ENCODE data around the gene SHB.

Gene SHB

DNA sequence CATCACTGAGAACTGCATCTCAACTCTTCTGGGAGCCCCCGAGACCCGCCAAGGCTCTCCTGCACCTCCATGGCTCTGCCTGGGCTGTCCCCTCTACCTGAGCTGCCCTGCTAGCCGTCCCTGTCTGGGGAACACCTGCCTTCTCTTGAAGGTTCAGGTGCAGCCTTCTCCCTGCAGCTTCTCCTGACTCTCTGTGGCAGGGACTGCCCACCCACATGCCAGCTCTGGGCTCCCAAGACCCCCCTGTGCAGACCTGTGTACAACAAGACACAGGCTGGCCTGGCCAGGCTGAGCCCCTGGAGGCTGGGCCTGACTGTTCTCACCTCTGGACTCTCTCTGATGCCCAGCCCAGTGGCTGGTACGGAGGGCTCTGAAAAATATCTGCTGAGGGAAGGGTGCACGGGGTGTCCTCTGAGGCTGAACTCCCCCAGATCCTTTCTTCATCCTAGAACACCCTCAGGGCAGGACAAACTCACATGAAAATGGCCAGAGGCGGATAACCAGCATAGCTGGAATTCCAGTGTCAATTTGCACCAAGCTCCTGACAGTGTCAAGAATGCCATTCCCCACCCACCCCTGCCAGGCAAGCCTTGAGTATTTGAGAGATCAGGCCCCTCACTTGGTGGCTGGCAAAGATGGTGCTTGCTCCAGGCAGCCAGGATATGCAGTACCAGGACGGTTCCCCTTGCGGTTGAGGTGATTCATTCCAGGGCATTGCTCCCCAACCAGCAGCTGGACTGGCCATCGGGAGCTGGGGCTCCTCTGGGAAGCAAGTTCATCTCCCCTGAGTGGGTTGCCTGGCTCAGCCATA, 124.2 kb downstream of the SHB start:
- DNase-seq = no peak

DNA sequence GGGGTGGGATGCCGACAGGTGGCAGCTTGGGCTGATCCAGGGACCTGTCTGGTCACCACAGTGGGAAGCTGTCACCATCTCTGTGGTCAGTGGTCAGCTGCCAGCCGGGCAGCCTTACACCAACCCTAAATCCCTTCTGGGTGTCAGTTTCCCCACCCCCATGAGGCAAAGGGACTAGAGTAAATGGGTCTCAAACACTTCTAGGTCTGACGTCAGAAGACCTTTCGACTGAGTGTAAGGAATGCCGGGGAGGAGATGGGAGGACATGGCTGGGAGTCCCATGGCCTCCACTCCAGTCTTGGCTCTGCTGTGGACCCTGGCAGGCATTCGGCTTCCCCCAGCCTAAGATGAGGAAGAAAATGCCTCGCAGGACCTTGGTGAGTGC, 124.8 kb downstream of the SHB start:
- DNase-seq = no peak

- no peak for DNase-seq
Observed at GRCh38 chr9:37943345-37944265, 125.4 kb downstream of the SHB start.

GRCh38 chr9:37942621-37943344, 126.2 kb downstream of the SHB start:
- DNase-seq = no peak

DNA sequence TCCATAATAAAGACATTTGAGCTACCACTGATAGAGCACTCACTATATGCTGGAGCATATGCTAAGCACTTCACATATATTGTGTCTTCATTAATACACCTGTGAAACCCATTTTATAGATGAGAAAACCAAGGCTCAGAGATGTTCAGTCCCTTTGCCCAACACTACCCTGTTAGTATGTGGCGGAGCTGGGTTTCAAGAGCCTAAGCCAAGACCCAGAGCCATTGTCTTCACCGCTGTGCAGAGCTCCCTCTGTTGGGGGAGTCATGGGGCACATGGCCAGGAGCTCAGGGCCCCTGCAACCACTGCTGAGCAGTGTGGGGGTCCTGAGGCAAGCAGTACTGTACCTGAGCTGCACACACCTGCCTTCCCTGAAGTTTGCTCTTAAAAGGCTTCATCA, 127.8 kb downstream of the SHB start:
- DNase-seq = no peak

DNA sequence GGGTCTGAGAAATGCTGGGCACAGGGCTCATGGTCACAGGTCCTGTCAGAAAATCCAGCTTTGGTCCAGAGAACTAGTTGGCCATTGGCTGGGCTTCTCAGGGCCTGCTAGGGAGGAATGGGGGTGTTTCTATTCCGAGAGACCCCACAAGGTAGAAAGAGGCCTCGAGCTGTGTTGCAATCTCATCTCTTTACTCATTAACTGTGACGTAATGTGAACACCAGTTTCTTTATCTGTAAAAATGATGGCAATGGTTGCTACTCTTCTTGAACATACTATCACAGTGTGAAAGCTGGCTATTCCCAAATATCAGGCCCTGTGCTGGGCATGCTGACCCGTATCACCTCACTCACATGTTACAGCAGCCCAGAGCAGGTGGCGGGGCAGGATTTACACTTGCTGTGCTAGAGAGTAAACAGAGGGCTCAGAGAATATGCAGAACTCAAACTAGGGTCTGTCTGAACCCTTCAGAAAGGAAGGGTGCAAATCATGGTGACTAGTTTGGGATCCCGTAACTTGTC, 129.4 kb downstream of the SHB start:
- no peak for DNase-seq

DNA sequence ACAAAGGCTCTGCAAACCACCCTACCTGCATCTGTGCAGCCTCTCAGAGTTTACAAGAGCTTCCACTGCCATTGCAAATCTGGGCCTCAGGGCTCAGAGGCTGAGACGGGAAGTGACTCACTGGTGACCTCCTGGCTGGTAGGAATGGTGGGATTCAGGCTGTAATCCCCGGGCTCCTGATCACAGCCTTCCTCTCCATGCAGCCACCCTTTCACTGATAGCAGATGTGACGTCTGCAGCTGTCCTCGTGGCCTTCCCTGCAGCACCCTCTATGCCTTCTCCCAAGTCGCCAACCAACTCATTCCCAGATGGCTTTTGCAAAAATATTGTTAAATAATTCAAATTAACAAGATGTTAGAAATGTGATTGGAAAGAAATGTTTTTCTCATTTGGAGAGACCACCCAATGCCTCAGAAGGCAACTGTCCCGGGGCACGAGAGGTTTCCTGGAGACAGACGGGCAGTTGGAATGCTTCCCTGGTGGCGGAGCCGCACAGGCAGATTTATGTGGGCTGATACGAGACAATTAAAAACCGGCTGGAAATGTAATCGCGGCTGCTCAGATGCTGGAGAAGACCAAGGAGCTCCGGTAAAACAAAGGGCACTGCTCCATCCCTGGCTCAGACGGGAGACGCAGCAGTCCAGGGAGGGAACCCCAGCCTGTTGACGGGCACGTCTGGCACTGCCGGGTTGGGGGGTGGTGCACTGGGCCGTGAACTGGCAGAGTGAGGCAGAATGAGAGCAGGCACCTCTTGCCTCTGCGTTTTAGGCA, 130.7 kb downstream of the SHB start:
- DNase-seq = no peak

GRCh38 chr9:37937366-37937765, 131.7 kb downstream of the SHB start:
- no peak for DNase-seq

DNA sequence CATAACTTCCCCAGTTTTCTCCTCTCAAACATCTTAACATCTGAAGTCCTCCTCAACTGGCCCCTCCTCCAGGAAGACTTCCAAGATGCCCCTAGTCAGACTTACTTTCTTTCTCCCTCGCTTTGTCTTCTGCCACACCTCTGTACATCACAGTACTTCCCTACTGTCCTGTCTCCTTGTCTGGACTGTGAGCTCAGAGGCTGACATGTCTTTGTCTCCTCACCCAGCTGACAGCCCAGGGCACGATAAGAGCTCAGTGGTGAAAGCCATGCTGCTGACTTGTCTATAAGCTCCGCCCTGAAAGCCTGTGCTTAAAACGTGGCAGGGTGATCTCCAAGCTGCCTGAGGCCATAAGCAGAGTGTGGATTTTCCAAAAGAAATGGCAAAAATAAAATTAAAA, 132.1 kb downstream of the SHB start:
- no peak for DNase-seq

DNA sequence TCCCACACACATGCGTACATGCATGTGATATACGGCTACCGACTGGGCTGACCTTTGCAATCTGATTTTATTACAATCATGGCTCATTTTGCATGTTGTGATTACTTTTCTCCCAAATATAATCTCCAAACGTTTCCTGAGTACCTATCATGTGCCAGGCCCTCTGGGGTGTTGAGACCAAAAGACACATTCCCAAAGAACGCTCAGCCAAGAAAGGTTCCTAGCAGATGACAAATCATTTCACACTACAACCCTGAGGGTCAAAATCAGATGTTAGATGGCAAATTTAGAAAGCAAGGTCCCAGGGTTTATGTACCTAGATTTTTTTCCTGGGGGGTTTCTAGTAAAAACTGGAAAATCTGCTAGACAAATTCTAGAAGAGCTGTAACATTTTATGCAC, 132.7 kb downstream of the SHB start:
- no peak for DNase-seq

DNA sequence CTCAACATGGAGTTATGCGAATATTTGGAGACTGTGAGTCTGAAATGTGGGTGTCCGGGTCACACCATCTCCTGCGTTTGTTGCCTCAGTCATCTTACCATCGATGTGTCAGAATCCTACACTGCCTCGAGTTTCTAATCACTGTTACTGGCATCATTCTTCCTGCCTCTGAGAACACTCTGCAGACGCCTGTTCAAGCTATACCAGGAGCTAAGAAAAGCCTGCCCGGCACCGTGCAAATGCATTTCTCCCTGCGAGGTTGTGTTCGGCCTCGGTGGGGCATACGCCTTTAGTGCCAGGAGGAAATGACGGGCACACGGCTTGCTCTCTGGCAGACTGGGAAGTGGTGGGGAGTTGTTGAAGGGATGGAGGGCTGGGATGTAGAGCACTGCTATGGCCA, 133.9 kb downstream of the SHB start:
- DNase-seq = no peak

- no peak for DNase-seq
Observed at GRCh38 chr9:37931592-37931991, 137.4 kb downstream of the SHB start.

DNA sequence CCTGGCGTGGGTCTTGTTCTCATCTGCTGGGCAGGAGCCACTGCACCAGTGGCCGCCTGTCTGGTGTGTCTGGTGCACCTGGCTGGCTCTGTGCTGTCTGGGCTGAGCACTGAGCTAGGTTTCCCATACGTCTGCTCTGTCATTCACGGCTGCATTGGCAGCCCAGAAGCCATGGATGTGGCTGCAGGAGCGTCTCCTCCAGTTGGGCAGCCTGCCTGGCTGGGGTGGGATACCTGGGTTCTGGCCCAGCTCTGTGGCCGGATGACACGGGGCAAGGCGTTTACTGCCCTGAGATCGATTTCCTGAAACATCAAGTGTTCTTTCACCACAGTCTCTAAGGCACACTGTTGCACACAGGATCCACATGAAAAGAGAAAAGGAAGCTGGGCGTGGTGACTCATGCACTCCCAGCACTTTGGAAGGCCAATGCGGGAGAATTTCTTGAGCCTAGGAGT, 139.6 kb downstream of the SHB start:
- no peak for DNase-seq

- DNase-seq = no peak
Observed at GRCh38 chr9:37928552-37929430, 140.2 kb downstream of the SHB start.

GRCh38 chr9:37927601-37928551, 141.2 kb downstream of the SHB start:
- DNase-seq = no peak

GRCh38 chr9:37927132-37927531, 141.9 kb downstream of the SHB start:
- DNase-seq = no peak

DNA sequence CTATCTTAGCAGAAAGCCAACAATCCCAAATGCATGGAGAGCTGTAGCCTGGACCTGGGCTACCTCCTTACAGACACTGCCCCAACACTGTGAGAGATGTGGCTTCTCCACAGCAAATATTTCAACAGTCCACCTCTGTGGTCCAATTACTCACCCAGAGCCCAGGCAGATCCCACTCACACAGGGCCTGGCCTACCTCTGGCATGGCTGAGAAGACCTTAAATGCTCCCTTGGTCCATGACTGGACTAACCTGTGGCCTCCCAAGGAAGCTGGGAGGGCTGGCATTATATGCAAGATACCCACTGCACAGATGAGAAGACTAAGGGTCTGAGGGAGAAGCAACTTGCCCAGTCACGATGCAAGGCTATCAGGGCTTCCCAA, 142.3 kb downstream of the SHB start:
- no peak for DNase-seq

DNA sequence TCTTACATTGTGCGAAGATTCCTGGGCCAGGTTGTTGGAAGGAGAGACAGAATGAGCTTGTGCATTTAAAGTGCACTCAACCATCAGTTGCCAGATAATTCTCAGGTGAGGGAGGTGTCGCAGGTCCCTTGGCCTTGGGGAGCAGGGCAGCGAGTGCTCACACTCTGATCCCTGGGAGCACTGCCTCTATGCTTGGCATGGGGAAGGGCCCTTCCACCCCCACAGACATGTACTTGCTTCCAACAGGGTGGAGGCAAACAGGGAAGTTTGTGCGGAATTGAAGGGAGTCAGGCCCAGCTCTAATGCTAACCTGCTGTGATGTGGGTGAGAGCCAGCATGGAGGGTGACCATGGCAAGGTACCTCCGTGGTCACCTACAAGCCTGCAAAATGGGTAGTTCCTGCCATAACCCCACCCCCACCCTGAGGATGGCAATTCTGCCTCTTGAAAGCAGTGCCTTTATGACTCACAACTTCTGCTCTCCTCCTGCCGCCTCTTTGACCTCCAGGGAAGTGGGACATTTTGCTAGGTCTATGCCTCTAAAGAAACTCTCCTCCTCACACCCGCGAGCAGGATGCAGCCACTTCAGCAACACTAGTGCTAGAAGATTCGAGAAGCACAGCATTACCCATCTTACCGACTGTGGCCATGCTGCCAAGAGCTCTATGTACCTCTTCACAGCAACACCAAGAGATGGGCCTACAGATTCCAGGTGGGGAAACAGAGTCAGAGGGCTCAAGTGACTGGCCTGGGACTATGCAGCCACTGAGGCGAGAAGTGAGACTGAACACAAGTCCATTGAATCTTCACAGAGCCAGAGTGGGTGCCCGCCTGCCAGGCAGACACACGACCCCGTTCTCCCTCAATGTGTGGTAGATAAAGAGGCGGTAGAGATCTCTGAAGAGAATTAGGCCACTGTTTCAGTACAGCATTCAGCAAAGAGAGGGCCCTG, 143.0 kb downstream of the SHB start:
- no peak for DNase-seq

DNA sequence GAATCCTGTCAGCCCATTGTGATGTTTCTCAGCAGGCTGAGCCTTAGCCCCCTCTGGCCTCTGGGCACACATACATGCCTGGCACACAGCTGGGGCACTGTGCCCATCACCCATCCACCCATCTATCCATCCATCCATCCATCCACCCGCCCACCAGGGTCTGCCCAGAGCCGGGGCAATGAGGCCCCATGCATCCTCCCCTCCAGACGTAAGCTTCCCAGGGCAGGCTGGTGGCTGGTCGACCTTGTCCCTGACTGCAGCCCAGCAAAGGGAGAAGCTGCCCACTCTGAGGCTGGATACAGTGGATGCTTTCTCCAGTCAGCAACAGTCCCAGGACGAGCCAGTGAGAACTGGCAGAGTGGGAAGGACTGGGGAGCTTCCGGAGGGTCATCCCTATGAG, 144.0 kb downstream of the SHB start:
- DNase-seq = no peak

All from NCI-H1417 treated with DMSO at 0.1 percent for 48 hours (cell line).